HG03342 (cell line): Measurements from ENCODE around the gene VSTM5.
"Not testable (repeated sequence)": the region's sequence is repeated elsewhere in the genome, so short reads cannot be mapped to it uniquely, and the experiment has no call there.

ENCODE experiments used
- ATAC-seq: cut with Tn5 transposase; IDR thresholded peaks from one replicate; pipeline ENCODE4 v1.9.1; 2021; ENCODE audit warnings: mild to moderate bottlenecking, moderate library complexity; ENCODE audit not compliant: unreplicated experiment

The VSTM5 gene, protein sequence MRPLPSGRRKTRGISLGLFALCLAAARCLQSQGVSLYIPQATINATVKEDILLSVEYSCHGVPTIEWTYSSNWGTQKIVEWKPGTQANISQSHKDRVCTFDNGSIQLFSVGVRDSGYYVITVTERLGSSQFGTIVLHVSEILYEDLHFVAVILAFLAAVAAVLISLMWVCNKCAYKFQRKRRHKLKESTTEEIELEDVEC

DNA sequence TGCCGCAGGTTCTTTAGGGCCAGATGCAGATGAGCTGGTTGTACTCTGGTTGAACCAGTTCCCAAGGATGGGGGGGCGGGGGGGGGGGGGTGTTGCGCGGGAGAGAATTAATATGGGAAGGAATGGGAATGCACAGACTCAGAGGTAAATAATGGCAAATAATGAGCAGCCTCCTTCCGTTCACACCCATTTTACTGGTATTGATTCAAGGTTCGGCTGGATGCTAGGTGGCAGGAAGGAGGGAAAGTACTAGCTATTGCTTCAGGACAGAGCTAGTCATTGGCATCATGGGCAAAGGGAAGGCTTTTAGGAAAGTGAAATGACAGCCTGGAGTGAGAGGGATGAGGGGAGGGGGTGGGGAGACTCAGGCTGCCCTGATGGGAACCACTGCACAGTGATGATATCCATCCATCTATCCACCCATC is at the start of gene VSTM5:
VSTM5 (minus strand) TSS at position 25 of the 425 bp plus-strand sequence. CDS start 116 bp downstream, outside the sequence.
- no peak for ATAC-seq

DNA sequence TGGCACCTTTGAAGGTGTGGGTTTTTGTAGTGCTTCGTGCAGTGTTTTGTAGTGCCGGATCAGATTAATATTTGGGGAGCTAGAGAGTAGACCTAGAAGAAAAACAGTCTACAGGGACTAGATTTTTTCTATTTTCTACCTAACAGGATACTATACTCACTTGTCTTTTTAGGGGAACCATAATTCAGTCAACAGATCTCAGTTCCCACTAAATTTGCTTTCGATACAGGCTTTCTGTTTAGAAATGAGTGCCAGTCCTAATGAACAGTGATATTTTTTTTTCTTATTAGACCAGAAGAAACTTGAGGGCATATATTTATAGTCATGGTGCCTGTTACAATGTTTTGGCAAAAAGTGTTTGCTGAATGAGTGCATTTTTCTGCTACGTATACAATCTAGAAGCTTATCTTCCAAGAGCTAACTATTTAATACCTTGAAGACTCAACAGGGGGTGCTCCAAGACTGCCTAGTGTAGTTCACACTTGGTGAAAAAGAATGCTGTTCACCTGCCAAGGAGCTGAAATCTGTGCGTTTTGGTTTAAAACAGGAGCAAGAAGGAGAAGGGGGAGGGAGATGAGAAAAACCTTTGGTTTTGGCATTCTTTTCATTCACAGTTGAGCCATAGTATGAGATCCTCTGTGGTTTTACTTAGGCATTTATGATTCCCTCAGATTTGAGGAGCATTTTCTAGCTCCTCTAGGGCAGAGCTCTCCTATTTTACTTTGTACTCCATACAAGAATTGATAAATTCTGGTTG is 44.9 kb upstream of the VSTM5 start:
- ATAC-seq = peak; percentile 43

DNA sequence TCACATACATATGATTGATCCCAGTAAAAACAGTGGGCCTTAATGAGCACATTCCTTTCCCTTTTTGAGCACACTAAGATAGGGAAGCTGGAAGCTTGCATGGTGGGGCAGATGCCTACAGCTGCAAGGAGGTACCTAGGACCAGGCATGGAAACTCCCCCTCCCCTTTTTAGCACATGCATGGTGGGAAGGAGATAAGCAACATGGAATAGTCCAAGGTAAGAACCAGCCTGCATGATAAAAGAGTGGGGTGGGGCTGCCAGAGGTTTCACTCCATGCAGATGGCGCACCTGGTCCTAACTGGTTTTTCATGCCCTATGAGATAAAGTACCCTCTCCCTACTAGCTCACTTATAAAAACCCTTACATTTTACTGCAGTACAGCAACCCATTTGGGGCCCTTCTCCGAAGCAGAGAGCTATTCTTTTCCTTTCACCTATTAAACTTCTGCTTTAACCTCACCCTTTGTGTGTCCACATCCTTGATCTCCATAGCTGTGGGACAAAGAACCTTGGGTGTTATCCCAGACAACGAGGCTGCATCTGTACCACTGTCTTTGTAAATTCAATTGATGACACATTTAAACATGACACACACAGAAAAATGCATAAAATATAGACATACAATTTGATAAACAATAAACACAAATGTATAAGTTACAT is 40.1 kb upstream of the VSTM5 start:
- ATAC-seq = no peak

DNA sequence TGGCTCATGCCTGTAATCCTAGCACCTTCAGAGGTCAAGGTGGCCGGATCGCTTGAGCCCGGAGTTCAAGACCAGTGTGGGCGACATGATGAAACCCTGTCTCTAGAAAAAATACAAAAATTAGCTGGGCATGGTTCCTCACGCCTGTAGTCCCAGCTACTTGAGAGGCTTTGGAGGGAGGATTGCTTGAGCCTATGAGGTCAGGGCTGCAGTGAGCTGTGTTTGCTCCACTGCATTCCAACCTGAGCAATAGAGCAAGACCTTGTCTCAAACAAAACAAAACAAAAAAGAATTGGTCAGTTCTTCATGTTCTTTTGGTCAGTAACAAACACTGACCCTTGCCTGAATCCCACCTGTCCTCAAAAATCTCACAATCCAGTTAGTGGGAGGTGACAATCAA is 36.7 kb upstream of the VSTM5 start:
- no peak for ATAC-seq

DNA sequence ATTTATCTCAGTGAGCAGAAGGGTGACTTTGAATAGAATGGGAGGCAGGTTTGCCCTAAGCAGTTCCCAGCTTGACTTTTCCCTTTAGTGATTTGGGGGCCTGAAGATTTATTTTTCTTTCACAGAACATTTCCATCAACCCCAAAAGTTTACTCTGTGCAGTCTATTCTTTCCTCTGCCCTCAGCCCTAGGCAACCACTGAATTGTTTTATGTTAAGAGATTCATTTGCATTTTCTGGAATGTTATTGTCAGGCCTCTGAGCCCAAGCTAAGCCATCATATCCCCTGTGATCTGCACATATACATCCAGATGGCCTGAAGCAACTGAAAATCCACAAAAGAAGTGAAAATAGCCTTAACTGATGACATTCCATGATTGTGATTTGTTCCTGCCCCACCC is 28.7 kb upstream of the VSTM5 start:
- not testable (repeated sequence) for ATAC-seq

DNA sequence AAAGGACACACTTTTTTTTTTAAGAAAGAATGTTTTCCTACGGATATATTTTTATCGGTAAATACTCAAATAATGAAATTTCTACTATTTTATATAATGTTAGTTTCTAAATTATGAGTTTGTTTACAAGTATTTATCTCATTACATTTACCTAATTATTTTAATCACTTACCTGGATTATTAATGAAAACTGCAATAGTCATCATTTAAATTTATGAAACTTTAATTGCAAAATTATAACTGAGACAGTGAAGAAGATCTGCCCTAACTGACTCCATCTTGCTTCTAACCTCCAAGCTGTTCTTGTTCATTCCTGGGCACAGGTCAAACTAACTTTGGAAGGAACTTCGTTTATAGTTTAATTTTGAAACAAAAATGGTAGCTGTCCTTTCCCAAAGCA is 25.2 kb upstream of the VSTM5 start:
- ATAC-seq = no peak

DNA sequence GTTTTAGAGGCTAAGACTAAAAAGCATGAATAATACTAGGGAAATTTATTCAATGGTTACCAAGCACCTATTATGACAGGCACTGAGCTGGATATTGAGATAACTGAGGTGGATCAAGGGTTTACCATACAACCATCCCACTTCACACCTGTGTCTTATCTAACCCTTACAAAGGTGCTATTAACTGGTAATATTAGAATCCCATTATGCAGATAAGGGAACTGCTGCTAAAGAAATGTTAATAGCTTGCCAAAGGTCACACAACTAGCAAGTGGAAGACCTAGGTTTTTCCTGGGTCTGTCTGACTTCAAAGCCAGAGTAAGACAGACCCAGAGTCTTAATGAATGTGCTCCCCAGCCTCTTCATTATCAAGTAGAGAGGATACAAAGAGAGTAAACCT is 21.1 kb upstream of the VSTM5 start:
- ATAC-seq = no peak

DNA sequence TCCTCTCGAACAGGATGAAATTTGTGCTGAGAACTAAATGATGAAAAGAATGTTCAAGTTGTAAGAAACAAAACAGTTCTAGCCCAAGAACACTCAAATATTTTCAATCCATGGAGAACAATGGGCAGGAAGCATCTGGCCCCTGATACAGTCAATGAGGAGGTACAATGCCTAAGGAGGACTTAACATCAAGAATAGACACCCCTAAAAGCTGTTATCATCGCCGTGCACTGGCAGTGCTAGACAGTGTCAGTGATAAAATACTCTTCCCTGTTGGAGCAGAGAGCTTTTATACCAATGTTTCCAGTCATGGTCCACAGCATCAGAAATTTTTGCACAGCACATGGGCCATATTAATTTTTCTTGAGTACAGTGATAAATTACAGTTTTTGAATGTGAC is 20.2 kb upstream of the VSTM5 start:
- ATAC-seq = no peak

DNA sequence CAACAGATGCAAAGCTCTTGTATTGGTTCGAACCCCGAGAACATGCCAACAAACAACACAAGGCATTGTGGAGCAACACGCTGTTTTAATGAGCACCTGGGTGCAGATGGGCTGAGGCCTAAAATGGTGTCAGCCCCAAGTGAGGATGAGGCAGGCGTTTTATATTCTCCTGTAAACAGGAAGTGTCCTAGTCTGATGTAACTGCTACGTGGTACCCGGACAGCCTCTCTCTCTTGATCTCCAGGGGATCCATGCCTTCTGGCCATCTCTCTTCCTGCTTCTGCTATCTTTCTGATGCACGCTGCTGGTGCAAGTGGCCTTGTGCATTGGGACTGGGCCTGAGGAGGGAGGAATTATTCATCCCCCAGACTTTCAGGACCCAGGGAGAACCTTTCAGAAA is 19.4 kb upstream of the VSTM5 start:
- no peak for ATAC-seq

DNA sequence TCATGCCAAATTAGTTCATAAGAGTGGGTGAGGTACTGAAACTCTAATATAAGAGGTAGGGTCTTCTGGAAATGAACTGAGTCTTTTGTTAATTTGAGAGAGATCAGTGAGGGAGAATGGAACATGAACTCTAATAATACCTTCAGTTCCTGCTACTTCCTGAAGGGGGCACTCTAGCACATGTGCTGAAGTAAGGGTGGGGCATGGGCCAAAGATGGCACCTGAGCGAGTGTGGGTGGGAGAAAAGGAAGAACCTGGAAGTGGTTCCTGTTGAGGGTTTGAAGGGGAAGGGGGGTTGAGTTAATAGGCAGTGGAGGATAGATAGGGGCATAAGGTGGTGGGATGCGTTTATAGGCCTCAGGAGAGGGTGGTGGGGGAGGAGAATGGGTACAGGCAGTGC is 18.0 kb upstream of the VSTM5 start:
- not testable (repeated sequence) for ATAC-seq

DNA sequence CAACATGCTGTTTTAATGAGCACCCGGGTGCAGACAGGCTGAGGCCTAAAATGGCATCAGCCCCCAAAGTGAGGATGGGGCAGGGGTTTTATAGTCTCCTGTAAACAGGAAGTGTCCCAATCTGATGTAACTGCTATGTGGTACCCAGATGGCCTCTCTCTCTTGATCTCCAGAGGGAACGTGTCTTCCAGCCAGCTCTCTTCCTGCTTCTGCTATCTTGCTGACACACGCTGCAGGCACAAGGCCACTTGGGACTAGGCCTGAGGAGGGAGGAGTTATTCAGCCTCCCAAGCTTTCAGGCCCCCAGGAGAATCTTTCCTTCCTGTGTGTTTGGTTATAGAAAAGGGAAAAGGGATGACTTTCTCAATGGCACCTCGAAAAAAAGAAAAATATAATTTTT is 11.4 kb upstream of the VSTM5 start:
- no peak for ATAC-seq

DNA sequence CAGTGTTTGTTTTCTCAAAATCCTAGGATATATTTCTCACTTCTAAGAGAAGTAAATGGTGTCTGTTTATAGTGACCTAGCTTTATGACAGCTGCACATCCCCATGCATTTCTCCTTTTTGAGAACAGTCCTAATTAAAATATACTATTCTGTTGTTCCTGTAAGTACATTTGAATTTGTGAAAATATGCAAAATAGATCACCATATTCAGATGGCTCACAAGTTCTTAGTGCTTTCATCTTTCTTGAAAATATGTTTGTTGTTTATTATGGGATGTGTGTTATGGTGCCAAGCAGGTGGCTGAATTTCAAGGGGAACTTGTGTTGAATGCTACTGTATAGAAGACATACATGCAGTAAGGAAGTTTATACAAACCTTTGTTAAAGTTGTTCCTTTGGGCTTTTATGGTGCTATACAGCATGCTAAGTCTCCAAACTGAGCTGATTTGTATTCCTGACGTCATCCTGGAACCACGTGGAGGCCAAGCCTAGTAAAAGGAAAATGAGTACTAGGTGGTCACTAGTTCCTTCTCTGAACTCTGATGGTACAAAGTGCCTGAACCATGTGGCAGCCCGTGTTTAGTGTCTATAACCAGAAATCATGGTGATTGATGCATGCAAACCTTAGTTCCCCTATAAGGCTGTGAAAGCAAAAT is 7.8 kb upstream of the VSTM5 start:
- no peak for ATAC-seq

DNA sequence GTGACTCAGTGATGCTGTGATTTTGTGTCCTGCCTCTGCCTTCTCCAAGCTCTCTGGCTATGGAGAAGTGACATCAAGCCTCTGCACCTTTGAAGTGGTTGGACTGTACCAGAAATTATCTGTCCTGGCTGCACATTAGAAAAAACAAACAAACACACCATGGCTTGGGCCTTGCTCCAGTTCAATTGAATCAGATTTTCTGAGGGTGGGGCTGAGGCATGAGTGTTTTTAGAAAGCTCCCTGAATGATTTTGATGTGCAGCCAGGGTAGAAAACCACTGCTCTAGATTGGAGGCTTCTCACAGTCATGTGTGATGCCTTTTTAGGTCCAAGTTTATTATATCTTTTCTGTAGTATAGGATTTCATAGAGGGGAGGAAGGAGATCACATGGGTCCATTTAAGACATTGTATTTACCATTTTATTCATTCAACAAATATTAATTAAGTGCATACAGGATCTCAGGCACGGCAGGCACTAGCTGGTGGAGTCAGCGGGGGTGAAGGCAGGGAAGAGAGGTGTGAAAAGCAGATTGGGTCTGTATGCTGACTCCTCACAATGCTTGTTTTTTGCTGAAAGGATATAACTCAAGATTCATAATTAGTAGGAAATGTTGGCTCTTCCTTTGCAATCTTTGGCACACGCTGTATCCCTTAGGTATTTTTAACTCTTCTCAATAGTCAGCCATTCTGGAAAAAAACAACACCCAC is 7.1 kb upstream of the VSTM5 start:
- no peak for ATAC-seq

DNA sequence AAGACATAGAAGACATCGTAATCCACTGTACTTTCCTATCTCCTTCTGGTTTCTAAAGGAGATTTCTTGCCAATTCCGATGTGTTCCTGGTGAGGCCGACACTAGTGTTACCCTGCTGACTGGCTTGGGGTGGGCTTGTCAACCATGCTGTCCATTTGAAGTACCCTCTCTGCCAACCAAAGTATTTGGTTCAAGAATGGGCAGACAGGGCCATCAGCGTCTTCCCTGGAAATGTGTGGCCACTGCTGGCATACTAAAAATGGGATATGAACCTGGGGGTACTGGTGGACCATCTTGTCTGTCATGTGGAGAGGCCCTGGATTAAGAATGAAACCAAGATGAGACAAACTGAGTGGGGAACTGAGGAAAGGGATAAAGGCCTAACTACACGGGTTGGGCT is 1.8 kb upstream of the VSTM5 start:
- ATAC-seq = no peak

DNA sequence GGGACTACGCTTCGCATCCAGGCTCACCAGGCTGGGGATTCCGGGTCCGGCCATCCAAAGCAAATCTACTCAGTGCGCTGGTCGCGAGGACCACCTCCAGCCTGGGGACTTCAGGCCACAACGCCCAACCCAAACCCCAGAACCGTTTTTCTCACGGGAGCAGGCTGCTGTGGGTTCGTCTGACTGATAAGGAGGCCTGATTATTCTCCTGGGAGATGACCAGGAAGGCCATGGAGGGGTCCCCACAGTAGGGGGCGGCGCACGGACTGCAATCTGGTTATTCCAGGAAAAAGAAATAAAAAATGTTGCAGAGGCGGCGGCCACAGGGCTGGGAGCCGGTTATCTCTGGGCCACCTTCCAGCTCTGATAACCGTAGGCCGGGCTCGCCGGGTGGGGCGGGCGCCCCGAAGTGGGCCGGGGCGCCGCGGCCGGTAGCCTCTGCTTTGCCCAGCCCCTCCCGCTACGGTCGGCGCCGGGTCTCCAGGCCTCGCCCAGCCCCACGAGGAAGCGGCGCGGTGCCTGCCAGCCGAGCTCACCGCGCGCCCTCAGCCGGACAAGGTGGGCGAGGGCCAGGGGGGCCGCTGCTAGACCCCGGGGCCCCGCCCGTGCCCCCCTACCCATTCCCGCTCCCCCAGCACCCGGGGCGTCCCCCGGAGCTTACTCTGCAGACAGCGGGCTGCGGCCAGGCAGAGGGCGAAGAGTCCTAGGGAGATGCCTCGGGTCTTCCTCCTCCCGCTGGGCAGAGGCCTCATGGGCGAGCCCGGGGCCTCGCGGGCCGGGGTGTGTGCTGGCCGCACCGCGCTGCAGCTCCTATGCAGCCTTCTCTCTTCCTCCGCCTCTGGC is 446 bp downstream of the VSTM5 start:
- ATAC-seq = no peak

DNA sequence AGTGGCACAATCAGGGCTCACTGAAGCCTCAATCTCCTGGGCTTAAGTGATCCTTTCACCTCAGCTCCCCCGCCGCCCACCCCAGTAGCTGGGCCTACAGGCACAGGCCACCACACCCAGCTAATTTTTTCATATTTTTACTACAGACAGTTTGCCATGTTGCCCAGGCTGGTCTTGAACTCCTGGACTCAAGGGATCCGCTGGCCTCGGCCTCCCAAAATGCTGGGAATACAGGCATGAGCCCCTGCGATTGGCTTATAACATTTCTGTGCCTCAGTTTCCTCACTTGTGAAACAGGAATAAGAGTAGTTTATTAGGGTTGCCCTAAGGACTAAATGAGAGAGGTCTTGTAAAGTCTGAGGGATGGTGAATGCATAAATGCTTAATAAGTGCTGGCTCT is 1.2 kb downstream of the VSTM5 start:
- no peak for ATAC-seq

DNA sequence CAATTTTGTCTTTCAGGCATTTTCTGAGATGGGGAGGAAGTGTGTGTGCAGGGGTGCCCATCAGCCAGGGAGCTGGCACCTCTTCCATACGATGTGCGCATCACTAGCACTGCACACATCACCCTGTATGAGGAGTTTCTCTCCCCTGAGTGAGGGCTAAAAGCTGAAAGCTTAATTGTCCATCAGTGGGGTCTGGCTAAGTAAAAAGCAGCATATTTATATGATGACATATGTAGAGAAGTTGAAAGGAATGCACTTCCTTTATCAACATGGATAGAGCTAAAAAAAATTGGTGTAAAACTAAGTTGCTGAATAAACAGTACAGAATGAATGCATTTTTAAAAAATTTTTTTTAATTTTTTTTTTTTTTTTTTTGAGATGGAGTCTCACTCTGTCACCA is 4.0 kb downstream of the VSTM5 start:
- ATAC-seq = no peak

DNA sequence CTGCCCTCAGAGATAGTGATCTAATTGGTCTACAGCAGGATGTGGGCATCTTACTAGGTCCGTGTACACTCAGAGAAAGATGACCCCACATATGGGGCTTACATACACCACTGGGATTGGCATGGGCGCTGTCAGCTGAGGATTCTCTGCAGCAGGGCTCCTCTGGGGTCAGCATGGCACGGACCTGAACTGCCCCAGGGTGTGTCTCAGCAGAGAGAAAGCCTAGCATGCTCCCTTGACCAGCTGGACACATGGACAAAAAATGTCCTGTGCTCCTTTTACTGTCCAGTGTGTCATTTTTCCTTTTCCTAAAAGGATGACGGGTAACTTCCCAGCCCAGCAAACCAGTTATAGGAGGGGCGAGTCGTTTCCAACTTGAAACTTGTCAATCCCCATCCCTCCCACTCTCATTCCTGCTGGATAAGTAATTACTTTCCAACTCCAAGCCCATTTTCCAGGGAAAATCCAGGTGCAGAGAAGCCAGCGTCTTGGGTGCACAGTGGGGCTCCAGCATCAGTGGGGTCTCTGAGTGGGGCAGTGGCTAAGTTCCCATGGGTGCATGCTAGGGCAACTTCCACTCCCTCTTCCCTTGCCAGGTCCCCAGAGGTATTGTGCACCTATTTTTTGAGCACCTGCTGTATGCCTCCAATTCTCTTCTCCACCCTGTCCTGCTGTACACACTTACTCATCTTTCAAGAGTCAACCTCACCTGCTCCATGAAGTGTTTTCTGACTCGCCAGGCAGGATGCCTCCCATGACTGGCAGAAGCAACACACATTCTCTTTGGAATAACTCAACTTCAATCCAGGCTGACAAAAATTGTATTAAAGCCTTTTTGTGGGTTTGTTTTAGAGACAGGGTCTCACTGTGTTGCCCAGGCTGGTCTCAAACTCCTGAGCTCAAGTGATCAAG is 5.0 kb downstream of the VSTM5 start:
- ATAC-seq = no peak

DNA sequence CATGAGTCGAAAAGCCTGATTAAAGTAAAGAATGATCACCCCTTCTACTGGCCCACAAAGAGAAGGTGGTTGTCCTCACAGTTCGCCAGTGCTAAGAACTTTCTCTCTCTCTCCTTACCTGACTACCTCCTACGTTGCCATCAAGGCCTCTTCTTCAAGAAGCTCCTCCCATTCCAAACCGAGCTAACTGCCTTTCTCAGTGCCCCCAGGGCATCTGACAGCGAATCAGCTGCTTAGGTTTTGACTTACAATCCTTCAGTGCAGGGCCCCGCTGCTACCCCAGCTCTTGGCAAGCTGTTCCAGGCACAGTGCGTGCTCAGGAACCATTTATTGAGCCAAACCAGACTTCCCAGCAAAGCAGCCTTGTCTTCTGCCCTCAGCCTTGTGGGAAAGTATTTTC is 5.8 kb downstream of the VSTM5 start:
- no peak for ATAC-seq
